BE2C (cell line): Measurements from ENCODE around the gene MAGI2.

Source experiments
- DNase-seq: peaks from one replicate; pipeline ENCODE4 v3.0.0-alpha.2; 2020
- H3K27me3 ChIP-seq: fragments of 250-450 bp; sonication (Bioruptor Pico); 2 replicates; pipeline ENCODE4 v1.5.1; 2020; ENCODE audit warnings: mild to moderate bottlenecking
- H3K36me3 ChIP-seq: fragments of 250-450 bp; sonication (Bioruptor Pico); 2 replicates; pipeline ENCODE4 v1.5.1; 2020; ENCODE audit warnings: mild to moderate bottlenecking
- H3K4me1 ChIP-seq: fragments of 250-450 bp; sonication (Bioruptor Pico); 2 replicates; pipeline ENCODE4 v1.5.1; 2020
- H3K4me3 ChIP-seq: 2 replicates; pipeline ENCODE4 v1.5.1; 2011; ENCODE audit warnings: low read depth, low read length
- H3K9me3 ChIP-seq: fragments of 250-450 bp; sonication (Bioruptor Pico); 2 replicates; pipeline ENCODE4 v1.5.1; 2020
- CTCF ChIP-seq: IDR thresholded peaks from 2 replicates; pipeline ENCODE4 v1.5.1; 2012; ENCODE audit warnings: mild to moderate bottlenecking, low read depth, low read length

Gene MAGI2

GRCh38 chr7:79064187-79064823 lies 389.2 kb downstream of the MAGI2 start:
- no peak for TF ChIP-seq CTCF
- H3K36me3 ChIP-seq = no peaks in the 10 kb centered on the region
- H3K9me3 ChIP-seq = no peaks in the 10 kb centered on the region
- DNase-seq = no peak
- no peaks in the 10 kb centered on the region for H3K27me3 ChIP-seq
- no peak overlapping the region for H3K4me3 ChIP-seq
- no peaks in the 10 kb centered on the region for H3K4me1 ChIP-seq

GRCh38 chr7:79063019-79063698 lies 390.3 kb downstream of the MAGI2 start:
- no peak for DNase-seq
- Histone ChIP-seq H3K4me1 (no peaks in the 10 kb centered on the region), H3K36me3 (no peaks in the 10 kb centered on the region), H3K9me3 (no peaks in the 10 kb centered on the region), H3K27me3 (no peaks in the 10 kb centered on the region), H3K4me3 (no peak overlapping the region)
- TF ChIP-seq CTCF = no peak

GRCh38 chr7:79060498-79060897 lies 393.0 kb downstream of the MAGI2 start:
- DNase-seq = no peak
- Histone ChIP-seq H3K27me3 (no peaks in the 10 kb centered on the region), H3K36me3 (no peaks in the 10 kb centered on the region), H3K9me3 (no peaks in the 10 kb centered on the region), H3K4me1 (no peaks in the 10 kb centered on the region), H3K4me3 (no peak overlapping the region)
- TF ChIP-seq CTCF = no peak

- peak; percentile 15 for DNase-seq
- Histone ChIP-seq H3K9me3 (no peaks in the 10 kb centered on the region), H3K27me3 (no peaks in the 10 kb centered on the region), H3K4me1 (no peaks in the 10 kb centered on the region), H3K4me3 (no peak overlapping the region), H3K36me3 (no peaks in the 10 kb centered on the region)
- TF ChIP-seq CTCF = no peak
These were observed 397.6 kb downstream of the MAGI2 start for GRCh38 chr7:79055722-79056415.

GRCh38 chr7:79051915-79052314 lies 401.6 kb downstream of the MAGI2 start:
- DNase-seq = no peak
- Histone ChIP-seq H3K4me3 (no peak overlapping the region), H3K4me1 (no peaks in the 10 kb centered on the region), H3K9me3 (no peaks in the 10 kb centered on the region), H3K27me3 (peaks cover 3% of the 10 kb centered on the region; the same call in 1 of the 2 replicates), H3K36me3 (no peaks in the 10 kb centered on the region)
- TF ChIP-seq CTCF = no peak

- Histone ChIP-seq H3K4me1 (no peaks in the 10 kb centered on the region), H3K27me3 (peaks cover 3% of the 10 kb centered on the region; the same call in 1 of the 2 replicates), H3K4me3 (no peak overlapping the region), H3K9me3 (no peaks in the 10 kb centered on the region), H3K36me3 (no peaks in the 10 kb centered on the region)
- no peak for TF ChIP-seq CTCF
- DNase-seq = no peak
These were observed 402.9 kb downstream of the MAGI2 start for GRCh38 chr7:79050603-79051002.
